DND-41 (cell line): ENCODE measurements around the gene USP10.

Experiments
- CTCF ChIP-seq: IDR thresholded peaks from 2 replicates; pipeline ENCODE4 v1.5.1; 2012; ENCODE audit warnings: borderline replicate concordance, low read length, moderate library complexity, mild to moderate bottlenecking; ENCODE audit not compliant: poor library complexity, severe bottlenecking; ENCODE audit errors: extremely low read depth
- EZH2 ChIP-seq: IDR thresholded peaks from 3 replicates; pipeline ENCODE4 v1.6.1; 2012; ENCODE audit warnings: borderline replicate concordance, low read depth, mild to moderate bottlenecking, moderate library complexity, low read length, inconsistent platforms; ENCODE audit not compliant: severe bottlenecking

GRCh38 chr16:84685210-84685609 lies 14.6 kb upstream of the USP10 start:
- no peak for TF ChIP-seq CTCF
- TF ChIP-seq EZH2 = no peak
